ENCODE results near the gene TOR1B. TPM values are rescaled to one million over a fixed set of nuclear protein-coding genes. Genes with fewer than 3 reads are reported as not detected.

The TOR1B gene
- total RNA-seq, 1 donor from 2014 or later = 18.0 TPM

GRCh38 chr9:129765764-129766317 lies 37.1 kb upstream of the TOR1B start:
- TF ChIP-seq, protein P1, sequence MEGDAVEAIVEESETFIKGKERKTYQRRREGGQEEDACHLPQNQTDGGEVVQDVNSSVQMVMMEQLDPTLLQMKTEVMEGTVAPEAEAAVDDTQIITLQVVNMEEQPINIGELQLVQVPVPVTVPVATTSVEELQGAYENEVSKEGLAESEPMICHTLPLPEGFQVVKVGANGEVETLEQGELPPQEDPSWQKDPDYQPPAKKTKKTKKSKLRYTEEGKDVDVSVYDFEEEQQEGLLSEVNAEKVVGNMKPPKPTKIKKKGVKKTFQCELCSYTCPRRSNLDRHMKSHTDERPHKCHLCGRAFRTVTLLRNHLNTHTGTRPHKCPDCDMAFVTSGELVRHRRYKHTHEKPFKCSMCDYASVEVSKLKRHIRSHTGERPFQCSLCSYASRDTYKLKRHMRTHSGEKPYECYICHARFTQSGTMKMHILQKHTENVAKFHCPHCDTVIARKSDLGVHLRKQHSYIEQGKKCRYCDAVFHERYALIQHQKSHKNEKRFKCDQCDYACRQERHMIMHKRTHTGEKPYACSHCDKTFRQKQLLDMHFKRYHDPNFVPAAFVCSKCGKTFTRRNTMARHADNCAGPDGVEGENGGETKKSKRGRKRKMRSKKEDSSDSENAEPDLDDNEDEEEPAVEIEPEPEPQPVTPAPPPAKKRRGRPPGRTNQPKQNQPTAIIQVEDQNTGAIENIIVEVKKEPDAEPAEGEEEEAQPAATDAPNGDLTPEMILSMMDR (conservative IDR thresholded peaks at IDR 0.05) = no peak
- Mint-ChIP-seq H3K4me1 (peaks cover 10% of the 10 kb centered on the region), H3K36me3 (ENCODE audit: low read depth) (no peaks in the 10 kb centered on the region), H3K27ac (ENCODE audit: unreplicated experiment) (no peak overlapping the region), H3K9me3 (no peaks in the 10 kb centered on the region), H3K4me3 (no peak overlapping the region), H3K27me3 (ENCODE audit: low read depth) (no peaks in the 10 kb centered on the region)
- DNase-seq (ENCODE audit: low read depth, low spot score) = no peak

- Mint-ChIP-seq H3K27ac (ENCODE audit: unreplicated experiment) (no peak overlapping the region), H3K9me3 (no peaks in the 10 kb centered on the region), H3K4me1 (peaks cover 3% of the 10 kb centered on the region), H3K36me3 (ENCODE audit: low read depth) (no peaks in the 10 kb centered on the region), H3K27me3 (ENCODE audit: low read depth) (no peaks in the 10 kb centered on the region), H3K4me3 (no peak overlapping the region)
- TF ChIP-seq, protein P1 (conservative IDR thresholded peaks at IDR 0.05) = no peak
- DNase-seq (ENCODE audit: low read depth, low spot score) = no peak
Observed at GRCh38 chr9:129768486-129768885, 34.5 kb upstream of the TOR1B start.

DNA sequence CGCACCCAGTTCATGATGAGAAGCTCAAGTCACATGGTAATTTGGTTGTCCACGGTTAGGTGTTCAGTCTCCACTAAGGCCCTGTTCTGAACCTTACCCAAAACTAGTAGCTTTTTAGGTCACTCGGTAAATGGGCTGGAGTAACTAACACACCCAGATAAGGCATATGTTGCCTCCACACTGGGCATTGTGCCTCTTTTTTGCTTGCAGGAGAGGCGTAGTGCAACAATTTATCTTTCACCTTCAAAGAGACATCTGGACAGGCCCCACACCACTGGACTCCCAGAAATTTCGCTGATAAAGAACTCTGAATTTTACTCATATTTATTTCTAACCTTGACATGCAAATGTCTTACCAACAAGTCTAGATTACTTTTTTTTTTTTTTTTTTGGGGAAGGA lies 33.3 kb upstream of the TOR1B start:
- H3K4me1 Mint-ChIP-seq = peaks cover 8% of the 10 kb centered on the region
- no peak overlapping the region for H3K27ac Mint-ChIP-seq (ENCODE audit: unreplicated experiment)
- no peak for DNase-seq (ENCODE audit: low read depth, low spot score)
- TF ChIP-seq, protein P1 (conservative IDR thresholded peaks at IDR 0.05) = no peak
- H3K36me3 Mint-ChIP-seq (ENCODE audit: low read depth) = no peaks in the 10 kb centered on the region
- no peak overlapping the region for H3K4me3 Mint-ChIP-seq
- no peaks in the 10 kb centered on the region for H3K27me3 Mint-ChIP-seq (ENCODE audit: low read depth)
- no peaks in the 10 kb centered on the region for H3K9me3 Mint-ChIP-seq

DNA sequence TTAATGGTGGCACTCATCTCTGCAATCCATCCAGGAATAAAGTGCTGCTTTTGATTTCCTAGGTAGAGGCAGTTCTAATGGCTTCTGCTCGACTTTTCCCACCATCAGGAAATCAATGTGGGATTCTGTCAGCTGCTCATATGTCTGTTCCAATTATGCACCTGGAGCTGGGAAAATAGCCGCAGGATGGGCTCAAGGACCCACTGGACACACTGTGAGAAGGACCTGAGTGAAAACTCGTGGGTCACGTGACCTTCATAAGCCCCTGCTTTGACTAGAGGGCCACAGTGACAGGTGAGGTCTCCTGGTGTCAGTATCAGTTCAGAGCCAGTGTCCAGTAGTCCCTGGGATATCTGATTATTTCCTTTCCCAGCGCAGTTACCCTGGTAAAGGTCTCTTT lies 32.2 kb upstream of the TOR1B start:
- Mint-ChIP-seq H3K36me3 (ENCODE audit: low read depth) (no peaks in the 10 kb centered on the region), H3K27ac (ENCODE audit: unreplicated experiment) (no peak overlapping the region), H3K27me3 (ENCODE audit: low read depth) (no peaks in the 10 kb centered on the region), H3K4me3 (no peak overlapping the region), H3K4me1 (peaks cover 8% of the 10 kb centered on the region), H3K9me3 (no peaks in the 10 kb centered on the region)
- TF ChIP-seq, protein P1 (conservative IDR thresholded peaks at IDR 0.05) = no peak
- DNase-seq (ENCODE audit: low read depth, low spot score) = no peak

- H3K27ac Mint-ChIP-seq (ENCODE audit: unreplicated experiment) = no peak overlapping the region
- H3K36me3 Mint-ChIP-seq (ENCODE audit: low read depth) = no peaks in the 10 kb centered on the region
- H3K27me3 Mint-ChIP-seq (ENCODE audit: low read depth) = no peaks in the 10 kb centered on the region
- H3K9me3 Mint-ChIP-seq = no peaks in the 10 kb centered on the region
- TF ChIP-seq, protein P1 (conservative IDR thresholded peaks at IDR 0.05) = no peak
- no peak overlapping the region for H3K4me3 Mint-ChIP-seq
- H3K4me1 Mint-ChIP-seq = peaks cover 17% of the 10 kb centered on the region
- no peak for DNase-seq (ENCODE audit: low read depth, low spot score)
Observed at GRCh38 chr9:129773262-129774048, 29.5 kb upstream of the TOR1B start.
